Type B pancreatic cell (in vitro differentiated cells): ENCODE results near the gene BBS2. TPM values are rescaled to one million over a fixed set of nuclear protein-coding genes. Genes with fewer than 3 reads are reported as not detected.

Source experiments
- DNase-seq: peaks from one replicate; pipeline ENCODE4 v3.0.0; 2021; ENCODE audit warnings: mixed read lengths; ENCODE audit not compliant: unreplicated experiment; ENCODE audit errors: extremely low spot score
- H3K27ac Mint-ChIP-seq: 2 replicates; pipeline ENCODE4 v1.8.0; 2021; ENCODE audit warnings: mild to moderate bottlenecking, mixed read lengths
- H3K27me3 Mint-ChIP-seq: 2 replicates; pipeline ENCODE4 v1.8.0; 2021; ENCODE audit warnings: mixed read lengths
- H3K36me3 Mint-ChIP-seq: 2 replicates; pipeline ENCODE4 v1.8.0; 2021; ENCODE audit warnings: mixed read lengths
- H3K4me1 Mint-ChIP-seq: one replicate; pipeline ENCODE4 v1.8.0; 2021; ENCODE audit warnings: mixed read lengths; ENCODE audit not compliant: unreplicated experiment
- H3K4me3 Mint-ChIP-seq: 2 replicates; pipeline ENCODE4 v1.8.0; 2021; ENCODE audit warnings: mild to moderate bottlenecking, mixed read lengths
- H3K9me3 Mint-ChIP-seq: 2 replicates; pipeline ENCODE4 v1.8.0; 2021; ENCODE audit warnings: mixed read lengths
- CTCF ChIP-seq: fragments of 200-600 bp; sonication (generic); conservative IDR thresholded peaks from 2 replicates; pipeline ENCODE4 v1.5.0; 2021; ENCODE audit warnings: antibody characterized with exemption, mild to moderate bottlenecking
- total RNA-seq: library from RNA; stranded (reverse); gene quantifications from 2 replicates; pipeline ENCODE4 v1.2.1, GENCODE V29; 2021; ENCODE audit warnings: low replicate concordance

BBS2 gene
- total RNA-seq, 1 donor from 2014 or later: 39.6 TPM

GRCh38 chr16:56470232-56470631, 49.6 kb downstream of the BBS2 start:
- peak overlapping the region; percentile 92 for H3K27ac Mint-ChIP-seq
- H3K36me3 Mint-ChIP-seq: peaks cover 34% of the 10 kb centered on the region
- H3K27me3 Mint-ChIP-seq: no peaks in the 10 kb centered on the region
- TF ChIP-seq CTCF: no peak
- no peaks in the 10 kb centered on the region for H3K9me3 Mint-ChIP-seq
- H3K4me3 Mint-ChIP-seq: peak overlapping the region; percentile 80
- peaks cover 3% of the 10 kb centered on the region for H3K4me1 Mint-ChIP-seq
- DNase-seq: no peak

DNA sequence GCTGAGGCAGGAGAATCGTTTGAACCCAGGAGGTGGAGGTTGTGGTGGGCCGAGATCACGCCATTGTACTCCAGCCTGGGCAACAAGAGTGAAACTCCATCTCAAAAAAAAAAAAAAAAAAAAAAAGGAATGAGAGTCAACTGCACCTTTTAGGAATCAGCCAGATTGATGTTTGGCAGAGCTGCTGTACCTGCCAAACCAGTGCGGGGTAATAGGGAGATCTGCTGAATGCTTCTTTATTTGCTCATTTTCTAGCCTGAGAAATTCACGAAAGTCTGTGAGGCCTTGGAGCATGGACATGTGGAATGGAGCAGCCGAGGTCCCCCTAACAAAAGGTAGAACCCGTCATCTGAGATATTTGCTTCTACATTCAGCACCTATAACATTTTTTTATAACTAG, 50.1 kb downstream of the BBS2 start:
- TF ChIP-seq CTCF: no peak
- H3K27ac Mint-ChIP-seq: peak overlapping the region; percentile 92
- peaks cover 32% of the 10 kb centered on the region for H3K36me3 Mint-ChIP-seq
- DNase-seq: no peak
- H3K9me3 Mint-ChIP-seq: no peaks in the 10 kb centered on the region
- H3K4me3 Mint-ChIP-seq: peak overlapping the region; percentile 80
- H3K4me1 Mint-ChIP-seq: peaks cover 3% of the 10 kb centered on the region
- H3K27me3 Mint-ChIP-seq: no peaks in the 10 kb centered on the region

DNA sequence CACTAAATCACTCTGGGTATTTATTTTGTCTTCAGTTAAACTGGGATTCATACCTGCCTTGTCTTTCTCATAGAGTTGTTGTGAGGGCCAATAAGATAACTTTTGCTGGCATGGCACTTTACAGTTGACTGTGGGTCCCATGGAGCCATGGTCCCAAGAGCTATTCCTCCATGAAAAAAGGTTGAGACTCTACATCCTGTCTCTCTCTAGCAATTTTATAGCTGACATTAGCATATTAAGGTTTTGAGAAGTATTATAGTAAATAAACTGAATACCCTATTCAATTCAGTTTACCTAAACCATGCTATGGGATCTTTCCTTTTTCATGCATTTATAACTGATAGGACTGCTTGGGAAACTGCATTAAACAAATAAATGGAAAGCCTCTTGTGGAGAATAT, 51.0 kb downstream of the BBS2 start:
- Mint-ChIP-seq H3K4me1 (peaks cover 3% of the 10 kb centered on the region), H3K27ac (peak overlapping the region; percentile 92), H3K4me3 (no peak overlapping the region), H3K27me3 (no peaks in the 10 kb centered on the region), H3K9me3 (no peaks in the 10 kb centered on the region), H3K36me3 (peaks cover 38% of the 10 kb centered on the region)
- no peak for DNase-seq
- TF ChIP-seq CTCF: no peak

- Mint-ChIP-seq H3K4me3 (no peak overlapping the region), H3K27me3 (no peaks in the 10 kb centered on the region), H3K4me1 (peaks cover 3% of the 10 kb centered on the region), H3K36me3 (peaks cover 45% of the 10 kb centered on the region), H3K27ac (peak overlapping the region; percentile 24), H3K9me3 (no peaks in the 10 kb centered on the region)
- no peak for TF ChIP-seq CTCF
- DNase-seq: no peak
Observed at GRCh38 chr16:56466344-56466743, 53.5 kb downstream of the BBS2 start.

- DNase-seq: no peak
- no peaks in the 10 kb centered on the region for H3K27me3 Mint-ChIP-seq
- H3K36me3 Mint-ChIP-seq: peaks cover 37% of the 10 kb centered on the region
- no peaks in the 10 kb centered on the region for H3K9me3 Mint-ChIP-seq
- no peak overlapping the region for H3K27ac Mint-ChIP-seq
- TF ChIP-seq CTCF: no peak
- no peak overlapping the region for H3K4me3 Mint-ChIP-seq
- no peaks in the 10 kb centered on the region for H3K4me1 Mint-ChIP-seq
Observed at GRCh38 chr16:56463153-56463552, 56.7 kb downstream of the BBS2 start.
